ENCODE data around the gene ZFYVE27.

The ZFYVE27 gene

GRCh38 chr10:97747573-97747972, 10.6 kb downstream of the ZFYVE27 start:
- no peak for DNase-seq

GRCh38 chr10:97748116-97748515, 11.2 kb downstream of the ZFYVE27 start:
- no peak for DNase-seq

GRCh38 chr10:97752956-97753355, 16.0 kb downstream of the ZFYVE27 start:
- no peak for DNase-seq

- DNase-seq, result no peak
Measured at GRCh38 chr10:97754726-97755125, 17.8 kb downstream of the ZFYVE27 start.

GRCh38 chr10:97755718-97756117, 18.8 kb downstream of the ZFYVE27 start:
- no peak for DNase-seq

- DNase-seq, result no peak
Measured at GRCh38 chr10:97757471-97757870, 20.5 kb downstream of the ZFYVE27 start.

GRCh38 chr10:97759158-97759887, 22.4 kb downstream of the ZFYVE27 start:
- peak; percentile 49 for DNase-seq

GRCh38 chr10:97759946-97760345, 23.0 kb downstream of the ZFYVE27 start:
- DNase-seq, result no peak

- DNase-seq, result no peak
Measured at GRCh38 chr10:97760461-97761257, 23.7 kb downstream of the ZFYVE27 start.

GRCh38 chr10:97761331-97761865, 24.5 kb downstream of the ZFYVE27 start:
- DNase-seq, result no peak

GRCh38 chr10:97762056-97762455, 25.1 kb downstream of the ZFYVE27 start:
- DNase-seq, result no peak

- DNase-seq, result no peak
Measured at GRCh38 chr10:97762816-97763215, 25.9 kb downstream of the ZFYVE27 start.

GRCh38 chr10:97763411-97763810, 26.5 kb downstream of the ZFYVE27 start:
- no peak for DNase-seq

- DNase-seq, result no peak
Measured at GRCh38 chr10:97763947-97764346, 27.0 kb downstream of the ZFYVE27 start.

GRCh38 chr10:97764519-97764931, 27.6 kb downstream of the ZFYVE27 start:
- DNase-seq, result peak; percentile 65

- DNase-seq, result peak; percentile 56
Measured at GRCh38 chr10:97765201-97765600, 28.3 kb downstream of the ZFYVE27 start.

GRCh38 chr10:97766106-97766810, 29.3 kb downstream of the ZFYVE27 start:
- no peak for DNase-seq

GRCh38 chr10:97766996-97767924, 30.3 kb downstream of the ZFYVE27 start:
- no peak for DNase-seq

GRCh38 chr10:97768322-97769315, 31.7 kb downstream of the ZFYVE27 start:
- no peak for DNase-seq

- no peak for DNase-seq
Measured at GRCh38 chr10:97770255-97770654, 33.3 kb downstream of the ZFYVE27 start.

Data from RPMI8226 (cell line).